Measurements from ENCODE around the gene NUMB.

GRCh38 chr14:73455294-73455693 is 3.1 kb downstream of the NUMB start:
- TF ChIP-seq CTCF (IDR thresholded peaks at IDR 0.05): no peak
- no peak for TF ChIP-seq POLR2A (IDR thresholded peaks at IDR 0.05)
